ENCODE measurements around the gene FOXA1. TPM values are rescaled to one million over a fixed set of nuclear protein-coding genes. Genes with fewer than 3 reads are reported as not detected.

FOXA1 gene
- total RNA-seq, 1 donor from 2014 or later: not detected

DNA sequence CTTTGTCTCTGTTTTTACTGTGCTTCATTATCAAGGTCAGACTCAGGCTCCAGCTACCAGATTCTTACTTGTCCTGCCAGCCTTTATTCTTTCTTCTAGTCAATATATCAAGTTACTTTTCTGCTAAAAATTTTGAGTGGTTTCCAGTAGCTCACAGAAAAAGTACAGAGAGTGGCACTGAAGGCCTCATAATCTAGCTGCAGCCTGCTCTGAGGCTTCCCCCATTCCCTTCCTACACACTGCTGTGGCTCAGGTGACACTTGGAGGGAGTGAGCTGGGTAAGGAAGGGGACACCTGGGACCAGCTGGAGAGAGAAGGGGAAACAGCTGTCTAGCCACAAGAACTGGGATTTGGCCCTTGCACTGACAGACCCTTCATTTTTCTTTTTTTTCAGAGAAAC is 25.8 kb upstream of the FOXA1 start:
- H3K36me3 Mint-ChIP-seq (ENCODE audit: low read depth): peaks cover 2% of the 10 kb centered on the region
- peaks cover 10% of the 10 kb centered on the region for H3K9me3 Mint-ChIP-seq (ENCODE audit: low read depth)
- no peak overlapping the region for H3K4me3 Mint-ChIP-seq (ENCODE audit: unreplicated experiment)
- no peak for DNase-seq (ENCODE audit: low spot score)
- TF ChIP-seq, protein P1, sequence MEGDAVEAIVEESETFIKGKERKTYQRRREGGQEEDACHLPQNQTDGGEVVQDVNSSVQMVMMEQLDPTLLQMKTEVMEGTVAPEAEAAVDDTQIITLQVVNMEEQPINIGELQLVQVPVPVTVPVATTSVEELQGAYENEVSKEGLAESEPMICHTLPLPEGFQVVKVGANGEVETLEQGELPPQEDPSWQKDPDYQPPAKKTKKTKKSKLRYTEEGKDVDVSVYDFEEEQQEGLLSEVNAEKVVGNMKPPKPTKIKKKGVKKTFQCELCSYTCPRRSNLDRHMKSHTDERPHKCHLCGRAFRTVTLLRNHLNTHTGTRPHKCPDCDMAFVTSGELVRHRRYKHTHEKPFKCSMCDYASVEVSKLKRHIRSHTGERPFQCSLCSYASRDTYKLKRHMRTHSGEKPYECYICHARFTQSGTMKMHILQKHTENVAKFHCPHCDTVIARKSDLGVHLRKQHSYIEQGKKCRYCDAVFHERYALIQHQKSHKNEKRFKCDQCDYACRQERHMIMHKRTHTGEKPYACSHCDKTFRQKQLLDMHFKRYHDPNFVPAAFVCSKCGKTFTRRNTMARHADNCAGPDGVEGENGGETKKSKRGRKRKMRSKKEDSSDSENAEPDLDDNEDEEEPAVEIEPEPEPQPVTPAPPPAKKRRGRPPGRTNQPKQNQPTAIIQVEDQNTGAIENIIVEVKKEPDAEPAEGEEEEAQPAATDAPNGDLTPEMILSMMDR (IDR thresholded peaks at IDR 0.05): no peak
- H3K27ac Mint-ChIP-seq (ENCODE audit: unreplicated experiment): no peak overlapping the region
- H3K27me3 Mint-ChIP-seq (ENCODE audit: low read depth): peaks cover 32% of the 10 kb centered on the region
- H3K4me1 Mint-ChIP-seq (ENCODE audit: low read depth): peaks cover 6% of the 10 kb centered on the region

DNA sequence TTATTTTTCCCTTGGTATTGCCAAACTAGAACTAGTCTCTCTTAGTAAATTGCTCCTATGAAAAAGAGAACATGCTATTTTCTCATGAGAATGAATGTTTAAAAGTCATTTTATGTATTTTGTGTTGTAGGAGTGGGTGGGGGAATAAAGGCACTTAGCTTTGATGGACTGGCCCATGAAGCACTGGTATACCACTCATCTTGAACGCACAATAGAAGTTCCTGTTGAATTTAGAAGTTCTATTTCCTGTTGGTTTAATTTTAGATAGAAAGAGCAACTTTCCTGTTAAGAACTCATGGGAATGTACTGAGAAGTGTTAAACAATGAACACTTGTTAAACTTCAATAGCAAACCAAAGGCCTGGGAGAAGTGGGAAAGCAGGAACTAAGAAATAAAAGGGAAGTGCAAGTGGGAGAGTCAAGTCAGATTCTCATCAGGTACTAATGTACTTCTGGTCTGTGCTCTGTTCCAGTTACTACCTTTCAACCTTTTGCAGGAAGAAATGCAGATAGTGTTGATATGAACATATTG is 23.5 kb upstream of the FOXA1 start:
- Mint-ChIP-seq H3K27ac (ENCODE audit: unreplicated experiment) (no peak overlapping the region), H3K36me3 (ENCODE audit: low read depth) (peaks cover 5% of the 10 kb centered on the region), H3K4me1 (ENCODE audit: low read depth) (peaks cover 6% of the 10 kb centered on the region), H3K27me3 (ENCODE audit: low read depth) (peaks cover 32% of the 10 kb centered on the region), H3K9me3 (ENCODE audit: low read depth) (peaks cover 27% of the 10 kb centered on the region), H3K4me3 (ENCODE audit: unreplicated experiment) (no peak overlapping the region)
- TF ChIP-seq, protein P1 (IDR thresholded peaks at IDR 0.05): no peak
- DNase-seq (ENCODE audit: low spot score): no peak

DNA sequence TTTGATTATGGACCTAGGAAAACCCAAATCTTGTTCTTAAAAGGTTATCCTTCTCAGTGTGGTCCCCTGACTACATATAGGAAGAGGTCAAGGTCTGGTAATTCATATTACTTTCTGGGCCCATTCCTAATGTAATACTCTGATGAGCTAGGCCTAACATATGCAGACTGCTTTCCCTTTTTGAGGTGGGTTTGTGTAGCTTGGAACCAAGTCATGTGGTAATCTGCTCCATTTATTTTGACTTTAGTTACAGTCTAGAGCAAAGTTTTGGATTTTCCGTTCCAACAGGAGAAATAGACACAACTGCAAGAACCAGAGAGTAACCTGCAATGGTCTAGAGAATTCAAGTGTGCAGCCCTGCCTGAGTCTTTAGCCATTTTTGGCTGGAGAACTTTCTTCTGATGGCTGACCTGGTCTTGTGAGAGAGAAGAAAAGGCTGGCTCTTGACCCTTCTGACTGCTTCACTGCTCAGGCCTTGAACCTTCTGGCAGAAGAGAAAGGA is 22.9 kb upstream of the FOXA1 start:
- TF ChIP-seq, protein P1 (IDR thresholded peaks at IDR 0.05): no peak
- DNase-seq (ENCODE audit: low spot score): no peak
- H3K27me3 Mint-ChIP-seq (ENCODE audit: low read depth): peaks cover 26% of the 10 kb centered on the region
- peaks cover 5% of the 10 kb centered on the region for H3K36me3 Mint-ChIP-seq (ENCODE audit: low read depth)
- H3K4me1 Mint-ChIP-seq (ENCODE audit: low read depth): peaks cover 6% of the 10 kb centered on the region
- H3K9me3 Mint-ChIP-seq (ENCODE audit: low read depth): peaks cover 31% of the 10 kb centered on the region
- no peak overlapping the region for H3K27ac Mint-ChIP-seq (ENCODE audit: unreplicated experiment)
- H3K4me3 Mint-ChIP-seq (ENCODE audit: unreplicated experiment): no peak overlapping the region

DNA sequence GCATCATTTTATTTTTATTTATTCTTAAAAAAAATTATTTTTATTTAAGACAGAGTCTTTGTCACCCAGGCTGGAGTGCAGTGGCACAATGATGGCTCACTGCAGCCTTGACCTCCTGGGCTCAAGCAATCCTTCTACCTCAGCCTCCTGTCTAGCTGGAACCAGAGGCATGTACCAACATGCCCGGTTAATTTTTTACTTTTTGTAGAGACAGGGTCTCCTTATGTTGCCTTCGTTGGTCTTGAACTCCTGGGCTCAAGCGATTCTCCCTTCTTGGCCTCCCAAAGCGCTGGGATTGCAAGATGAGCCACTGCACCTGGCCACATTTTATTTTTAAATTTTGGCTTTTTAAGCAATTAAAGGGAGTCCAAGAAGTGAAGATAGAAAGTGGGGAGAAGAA is 21.8 kb upstream of the FOXA1 start:
- no peak for DNase-seq (ENCODE audit: low spot score)
- no peaks in the 10 kb centered on the region for H3K4me1 Mint-ChIP-seq (ENCODE audit: low read depth)
- peaks cover 24% of the 10 kb centered on the region for H3K27me3 Mint-ChIP-seq (ENCODE audit: low read depth)
- H3K9me3 Mint-ChIP-seq (ENCODE audit: low read depth): peaks cover 38% of the 10 kb centered on the region
- TF ChIP-seq, protein P1 (IDR thresholded peaks at IDR 0.05): no peak
- H3K27ac Mint-ChIP-seq (ENCODE audit: unreplicated experiment): no peak overlapping the region
- peaks cover 5% of the 10 kb centered on the region for H3K36me3 Mint-ChIP-seq (ENCODE audit: low read depth)
- no peak overlapping the region for H3K4me3 Mint-ChIP-seq (ENCODE audit: unreplicated experiment)

DNA sequence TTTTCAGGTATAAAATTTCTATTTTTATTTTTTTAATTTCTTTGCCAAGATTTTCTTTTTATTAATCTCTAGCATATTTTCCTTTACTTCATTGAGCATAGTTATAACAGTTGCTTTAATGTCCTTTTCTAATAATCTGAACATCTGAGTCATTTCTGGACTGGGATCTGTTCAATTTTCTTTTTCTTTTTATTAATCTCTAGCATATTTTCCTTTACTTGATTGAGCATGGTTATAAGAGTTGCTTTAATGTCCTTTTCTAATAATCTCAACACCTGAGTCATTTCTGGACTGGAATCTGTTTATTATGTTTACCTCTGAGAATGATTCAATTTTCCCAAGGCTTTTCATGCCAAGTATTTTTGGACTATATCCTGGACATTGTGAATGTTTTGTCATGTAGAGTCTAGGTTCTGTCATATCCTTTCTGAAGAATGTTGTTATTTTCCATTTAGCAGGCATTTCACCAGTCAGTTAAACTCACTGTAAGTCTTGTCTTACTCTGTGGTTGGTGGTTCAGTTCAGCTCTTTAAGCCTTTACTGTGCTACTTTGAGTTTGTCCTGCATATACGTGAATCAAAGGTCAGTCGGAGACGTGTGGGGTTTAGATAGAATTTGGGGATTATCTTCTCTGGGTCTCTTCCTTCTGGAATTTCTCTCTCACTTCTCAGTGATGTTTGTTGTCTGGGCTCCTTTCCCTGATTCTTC is 20.7 kb upstream of the FOXA1 start:
- Mint-ChIP-seq H3K36me3 (ENCODE audit: low read depth) (peaks cover 5% of the 10 kb centered on the region), H3K9me3 (ENCODE audit: low read depth) (peaks cover 42% of the 10 kb centered on the region), H3K4me1 (ENCODE audit: low read depth) (no peaks in the 10 kb centered on the region), H3K27me3 (ENCODE audit: low read depth) (peaks cover 20% of the 10 kb centered on the region), H3K27ac (ENCODE audit: unreplicated experiment) (no peak overlapping the region), H3K4me3 (ENCODE audit: unreplicated experiment) (no peak overlapping the region)
- TF ChIP-seq, protein P1 (IDR thresholded peaks at IDR 0.05): no peak
- no peak for DNase-seq (ENCODE audit: low spot score)
